H9 (cell line): ENCODE results near the gene ZSCAN5A. TPM values are rescaled to one million over a fixed set of nuclear protein-coding genes. Genes with fewer than 3 reads are reported as not detected.

ENCODE experiments used
- DNase-seq: peaks from one replicate; pipeline ENCODE4 v3.0.0-alpha.2; 2017
- H2AFZ ChIP-seq: one replicate; pipeline ENCODE4 v1.6.1; 2013; ENCODE audit warnings: mild to moderate bottlenecking, low read length, control low read depth, moderate library complexity
- H2AK5ac ChIP-seq: 2 replicates; pipeline ENCODE4 v1.6.1; 2013; ENCODE audit warnings: low read length, control low read depth, mixed read lengths; ENCODE audit not compliant: insufficient read length
- H2BK120ac ChIP-seq: one replicate; pipeline ENCODE4 v1.6.1; 2013; ENCODE audit warnings: low read depth, mild to moderate bottlenecking, low read length, control low read depth, inconsistent platforms; ENCODE audit not compliant: poor library complexity, severe bottlenecking
- H2BK12ac ChIP-seq: 2 replicates; pipeline ENCODE4 v1.6.1; 2013; ENCODE audit warnings: low read length, control low read depth, mixed read lengths, low read depth; ENCODE audit not compliant: insufficient read length
- H2BK15ac ChIP-seq: 2 replicates; pipeline ENCODE4 v1.6.1; 2013; ENCODE audit warnings: low read depth, low read length, control low read depth
- H2BK20ac ChIP-seq: one replicate; pipeline ENCODE4 v1.6.1; 2013; ENCODE audit warnings: low read depth, mild to moderate bottlenecking, low read length, control low read depth, inconsistent platforms; ENCODE audit not compliant: poor library complexity, severe bottlenecking
- H2BK5ac ChIP-seq: 2 replicates; pipeline ENCODE4 v1.6.1; 2013; ENCODE audit warnings: low read length, control low read depth, mixed read lengths; ENCODE audit not compliant: insufficient read length
- H3K14ac ChIP-seq: 2 replicates; pipeline ENCODE4 v1.6.1; 2013; ENCODE audit warnings: low read length, control low read depth; ENCODE audit not compliant: insufficient read depth
- H3K18ac ChIP-seq: 2 replicates; pipeline ENCODE4 v1.6.1; 2013; ENCODE audit warnings: low read depth, mild to moderate bottlenecking, mixed read lengths, low read length, control low read depth; ENCODE audit not compliant: insufficient read length
- H3K23ac ChIP-seq: 2 replicates; pipeline ENCODE4 v1.6.1; 2013; ENCODE audit warnings: low read length, control low read depth, mixed read lengths, low read depth; ENCODE audit not compliant: insufficient read length
- H3K23me2 ChIP-seq: 2 replicates; pipeline ENCODE4 v1.6.1; 2013; ENCODE audit warnings: low read depth, mild to moderate bottlenecking, mixed read lengths, low read length, control low read depth; ENCODE audit not compliant: insufficient read length, poor library complexity, severe bottlenecking
- H3K27ac ChIP-seq: 2 replicates; pipeline ENCODE4 v1.5.1; 2013; ENCODE audit warnings: low read length, control low read depth, mixed read lengths, low read depth; ENCODE audit not compliant: insufficient read length
- H3K27me3 ChIP-seq: 2 replicates; pipeline ENCODE4 v1.6.1; 2013; ENCODE audit warnings: low read length, control low read depth, inconsistent platforms; ENCODE audit not compliant: insufficient read depth
- H3K4ac ChIP-seq: 2 replicates; pipeline ENCODE4 v1.6.1; 2013; ENCODE audit warnings: low read depth, mild to moderate bottlenecking, control low read depth, inconsistent platforms, low read length, moderate library complexity
- H3K4me1 ChIP-seq: 2 replicates; pipeline ENCODE4 v1.6.1; 2013; ENCODE audit warnings: low read length, control low read depth, inconsistent platforms; ENCODE audit not compliant: insufficient read depth
- H3K4me2 ChIP-seq: 2 replicates; pipeline ENCODE4 v1.6.1; 2013; ENCODE audit warnings: low read length, control low read depth, mixed read lengths; ENCODE audit not compliant: insufficient read length, insufficient read depth
- H3K56ac ChIP-seq: 2 replicates; pipeline ENCODE4 v1.6.1; 2013; ENCODE audit warnings: low read depth, mild to moderate bottlenecking, mixed read lengths, low read length, control low read depth; ENCODE audit not compliant: insufficient read length
- H3K79me1 ChIP-seq: 2 replicates; pipeline ENCODE4 v1.6.1; 2013; ENCODE audit warnings: low read depth, mild to moderate bottlenecking, moderate library complexity, low read length, control low read depth, inconsistent platforms; ENCODE audit not compliant: insufficient read depth, poor library complexity, severe bottlenecking
- H3K79me2 ChIP-seq: 2 replicates; pipeline ENCODE4 v1.6.1; 2013; ENCODE audit warnings: low read length, control low read depth, inconsistent platforms; ENCODE audit not compliant: insufficient read depth
- H3K9ac ChIP-seq: 2 replicates; pipeline ENCODE4 v1.6.1; 2013; ENCODE audit warnings: low read length, control low read depth, mixed read lengths; ENCODE audit not compliant: insufficient read length; ENCODE audit errors: extremely low read depth
- H3K9me3 ChIP-seq: one replicate; pipeline ENCODE4 v1.6.1; 2013; ENCODE audit warnings: low read depth, low read length, inconsistent platforms; ENCODE audit not compliant: control insufficient read depth
- H3T11ph ChIP-seq: one replicate; pipeline ENCODE4 v1.6.1; 2013; ENCODE audit warnings: mild to moderate bottlenecking, low read length, control low read depth, inconsistent platforms
- H4K20me1 ChIP-seq: one replicate; pipeline ENCODE4 v1.6.1; 2013; ENCODE audit not compliant: control insufficient read depth, insufficient read length, insufficient read depth
- H4K5ac ChIP-seq: 2 replicates; pipeline ENCODE4 v1.6.1; 2013; ENCODE audit warnings: low read depth, mild to moderate bottlenecking, mixed read lengths, low read length, control low read depth; ENCODE audit not compliant: insufficient read length
- H4K8ac ChIP-seq: replicated peaks from 2 replicates; pipeline ENCODE4 v1.6.1; 2013; ENCODE audit warnings: low read length, control low read depth, mixed read lengths, low read depth; ENCODE audit not compliant: insufficient read length
- H4K91ac ChIP-seq: 2 replicates; pipeline ENCODE4 v1.6.1; 2013; ENCODE audit warnings: low read depth, mild to moderate bottlenecking, moderate library complexity, mixed read lengths, low read length, control low read depth; ENCODE audit not compliant: insufficient read length
- H3K27ac Mint-ChIP-seq, 3 experiments: 2 replicates in 2 of 3; 3 replicates in 1 of 3; pipeline ENCODE4 v1.8.0; 2020 to 2021; ENCODE audit warnings: mixed read lengths in 3 of 3, mild to moderate bottlenecking in 1 of 3, moderate library complexity in 1 of 3
- H3K27me3 Mint-ChIP-seq: 2 replicates; pipeline ENCODE4 v1.8.0; 2021; ENCODE audit warnings: low read depth, mild to moderate bottlenecking, moderate library complexity, mixed read lengths
- H3K36me3 Mint-ChIP-seq, 3 experiments: 2 replicates in 2 of 3; 3 replicates in 1 of 3; pipeline ENCODE4 v1.8.0; 2020 to 2021; ENCODE audit warnings: low read depth in 3 of 3, mixed read lengths in 3 of 3; ENCODE audit not compliant: insufficient read depth in 1 of 3
- H3K4me1 Mint-ChIP-seq, 2 experiments: 2 replicates each; pipeline ENCODE4 v1.8.0; 2020; ENCODE audit warnings: mixed read lengths in 2 of 2
- H3K4me3 Mint-ChIP-seq, 2 experiments: 2 replicates in 1 of 2; 3 replicates in 1 of 2; pipeline ENCODE4 v1.8.0; 2020 to 2021; ENCODE audit warnings: mild to moderate bottlenecking in 2 of 2, mixed read lengths in 2 of 2, moderate library complexity in 1 of 2
- H3K9me3 Mint-ChIP-seq, 2 experiments: 2 replicates in 1 of 2; 3 replicates in 1 of 2; pipeline ENCODE4 v1.8.0; 2020; ENCODE audit warnings: mild to moderate bottlenecking in 2 of 2, mixed read lengths in 2 of 2, moderate library complexity in 1 of 2
- WGBS: extraction: QIAGEN DNeasy Blood & Tissue Kit; methylation state at CpG from one replicate; pipeline ENCODE4 v1.1.7; 2013; ENCODE audit warnings: missing lambda C conversion rate, low lambda C conversion rate, mixed read lengths; ENCODE audit not compliant: insufficient read length; ENCODE audit errors: extremely low coverage; 5-methylcytosine and 5-hydroxymethylcytosine counted together
- total RNA-seq: library from RNA; stranded (reverse); gene quantifications from 2 replicates; pipeline ENCODE4 v1.2.1, GENCODE V29; 2021
- TF ChIP-seq, protein P1 (sequence below): fragments of 200-600 bp; sonication (generic); conservative IDR thresholded peaks from 3 replicates; pipeline ENCODE4 v1.8.0; 2021; ENCODE audit warnings: antibody characterized with exemption, mild to moderate bottlenecking

ZSCAN5A gene
- total RNA-seq, 1 experiment from 2014 or later: 12.5 TPM

DNA sequence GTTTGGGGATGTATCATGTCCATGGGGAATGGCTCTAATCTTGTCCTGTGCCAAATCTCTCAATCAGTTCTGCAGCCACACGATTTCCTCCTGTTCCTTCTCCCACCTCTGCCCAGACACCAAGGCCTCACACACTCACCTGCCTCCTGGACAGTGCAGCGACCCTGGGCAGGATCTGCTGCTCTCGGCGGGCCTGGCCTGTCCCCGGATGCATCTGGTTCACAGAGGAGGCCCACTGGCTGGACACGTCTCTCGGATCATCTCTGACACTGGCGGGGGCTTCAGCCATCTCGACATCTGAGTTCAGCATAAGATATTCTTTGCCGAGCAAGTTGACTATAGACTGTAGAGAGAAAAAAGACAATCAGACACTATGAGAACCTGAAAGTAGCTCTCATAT, 122.9 kb downstream of the ZSCAN5A start:
- H3K4me2 ChIP-seq: no peak overlapping the region
- no peaks in the 10 kb centered on the region for H3K4me1 ChIP-seq
- Mint-ChIP-seq H3K4me1 (no peaks in the 10 kb centered on the region), H3K36me3 (no peaks in the 10 kb centered on the region), H3K27ac (no peak overlapping the region), H3K27me3 (peaks cover 12% of the 10 kb centered on the region), H3K4me3 (no peak overlapping the region), H3K9me3 (peaks cover 0 to 43% of the 10 kb centered on the region in 2 experiments; a peak in 2 of 5 replicates)
- no peak overlapping the region for H3T11ph ChIP-seq
- no peaks in the 10 kb centered on the region for H3K23me2 ChIP-seq
- H2AFZ ChIP-seq: no peak overlapping the region
- no peak overlapping the region for H2BK20ac ChIP-seq
- H2AK5ac ChIP-seq: no peak overlapping the region
- no peak overlapping the region for H3K23ac ChIP-seq
- no peak for DNase-seq
- H4K91ac ChIP-seq: no peak overlapping the region
- H3K9ac ChIP-seq: no peak overlapping the region
- no peaks in the 10 kb centered on the region for H3K27me3 ChIP-seq
- no peak overlapping the region for H3K56ac ChIP-seq
- no peaks in the 10 kb centered on the region for H3K9me3 ChIP-seq
- H4K5ac ChIP-seq: no peak overlapping the region
- H2BK5ac ChIP-seq: no peak overlapping the region
- H2BK15ac ChIP-seq: no peak overlapping the region
- TF ChIP-seq, protein P1, sequence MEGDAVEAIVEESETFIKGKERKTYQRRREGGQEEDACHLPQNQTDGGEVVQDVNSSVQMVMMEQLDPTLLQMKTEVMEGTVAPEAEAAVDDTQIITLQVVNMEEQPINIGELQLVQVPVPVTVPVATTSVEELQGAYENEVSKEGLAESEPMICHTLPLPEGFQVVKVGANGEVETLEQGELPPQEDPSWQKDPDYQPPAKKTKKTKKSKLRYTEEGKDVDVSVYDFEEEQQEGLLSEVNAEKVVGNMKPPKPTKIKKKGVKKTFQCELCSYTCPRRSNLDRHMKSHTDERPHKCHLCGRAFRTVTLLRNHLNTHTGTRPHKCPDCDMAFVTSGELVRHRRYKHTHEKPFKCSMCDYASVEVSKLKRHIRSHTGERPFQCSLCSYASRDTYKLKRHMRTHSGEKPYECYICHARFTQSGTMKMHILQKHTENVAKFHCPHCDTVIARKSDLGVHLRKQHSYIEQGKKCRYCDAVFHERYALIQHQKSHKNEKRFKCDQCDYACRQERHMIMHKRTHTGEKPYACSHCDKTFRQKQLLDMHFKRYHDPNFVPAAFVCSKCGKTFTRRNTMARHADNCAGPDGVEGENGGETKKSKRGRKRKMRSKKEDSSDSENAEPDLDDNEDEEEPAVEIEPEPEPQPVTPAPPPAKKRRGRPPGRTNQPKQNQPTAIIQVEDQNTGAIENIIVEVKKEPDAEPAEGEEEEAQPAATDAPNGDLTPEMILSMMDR: no peak
- WGBS: no CpG with 5 or more reads among the region's 10 CpGs
- H2BK120ac ChIP-seq: no peak overlapping the region
- H4K20me1 ChIP-seq: no peaks in the 10 kb centered on the region
- H3K4ac ChIP-seq: no peak overlapping the region
- no peak overlapping the region for H4K8ac ChIP-seq
- H3K18ac ChIP-seq: no peak overlapping the region
- H3K27ac ChIP-seq: no peak overlapping the region
- H2BK12ac ChIP-seq: no peak overlapping the region
- H3K14ac ChIP-seq: no peak overlapping the region
- H3K79me2 ChIP-seq: no peaks in the 10 kb centered on the region
- H3K79me1 ChIP-seq: no peaks in the 10 kb centered on the region
